NT2/D1 (cell line): Measurements from ENCODE around the gene WSCD1.

Source experiments
- DNase-seq: peaks from one replicate; pipeline ENCODE4 v3.0.0-alpha.2; 2011; ENCODE audit warnings: low read depth, low spot score
- H3K27me3 ChIP-seq: 2 replicates; pipeline ENCODE4 v1.6.0; 2011; ENCODE audit warnings: mild to moderate bottlenecking; ENCODE audit not compliant: insufficient read length, insufficient read depth
- H3K36me3 ChIP-seq: 2 replicates; pipeline ENCODE4 v1.6.1; 2011; ENCODE audit warnings: mild to moderate bottlenecking, low read length, mixed read lengths; ENCODE audit not compliant: insufficient read depth, insufficient read length
- H3K4me1 ChIP-seq: 2 replicates; pipeline ENCODE4 v1.5.1; 2011; ENCODE audit not compliant: insufficient read depth, insufficient read length
- H3K4me3 ChIP-seq: 2 replicates; pipeline ENCODE4 v1.5.1; 2011; ENCODE audit warnings: low read depth; ENCODE audit not compliant: insufficient read length
- H3K9ac ChIP-seq: 2 replicates; pipeline ENCODE4 v1.6.0; 2011; ENCODE audit warnings: low read depth; ENCODE audit not compliant: insufficient read length
- H3K9me3 ChIP-seq: 2 replicates; pipeline ENCODE4 v1.5.1; 2011; ENCODE audit warnings: mild to moderate bottlenecking, low read length; ENCODE audit not compliant: insufficient read depth
- SUZ12 ChIP-seq: IDR thresholded peaks from 2 replicates; pipeline ENCODE4 v1.6.1; 2011; ENCODE audit not compliant: insufficient read length, insufficient read depth; ENCODE audit errors: extremely low read depth
- YY1 ChIP-seq: IDR thresholded peaks from 2 replicates; pipeline ENCODE4 v1.6.1; 2011; ENCODE audit not compliant: insufficient read length, insufficient read depth
- ZNF274 ChIP-seq: IDR thresholded peaks from 2 replicates; pipeline ENCODE4 v1.6.1; 2011; ENCODE audit warnings: mild to moderate bottlenecking, low read depth, low read length

Gene WSCD1

DNA sequence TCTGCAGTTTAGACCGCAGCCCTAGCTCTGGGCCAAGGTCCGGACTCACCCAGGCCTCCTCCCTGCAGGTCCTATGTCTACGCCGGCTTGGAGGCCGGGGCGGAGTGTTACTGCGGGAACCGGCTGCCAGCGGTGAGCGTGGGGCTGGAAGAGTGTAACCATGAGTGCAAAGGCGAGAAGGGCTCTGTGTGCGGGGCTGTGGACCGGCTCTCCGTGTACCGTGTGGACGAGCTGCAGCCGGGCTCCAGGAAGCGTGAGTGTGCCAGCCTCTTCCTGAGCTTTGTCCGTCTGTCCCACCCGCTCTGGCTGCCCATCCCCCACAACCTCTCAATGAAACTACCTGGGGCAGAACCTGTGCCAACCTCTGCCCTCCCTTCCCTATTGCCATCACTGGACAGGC lies 20.1 kb downstream of the WSCD1 start:
- TF ChIP-seq ZNF274 = no peak
- TF ChIP-seq SUZ12 = no peak
- Histone ChIP-seq H3K4me3 (no peak overlapping the region), H3K9ac (no peak overlapping the region), H3K27me3 (no peaks in the 10 kb centered on the region), H3K4me1 (peaks cover 2% of the 10 kb centered on the region), H3K36me3 (peaks cover 8% of the 10 kb centered on the region), H3K9me3 (no peaks in the 10 kb centered on the region)
- no peak for DNase-seq

DNA sequence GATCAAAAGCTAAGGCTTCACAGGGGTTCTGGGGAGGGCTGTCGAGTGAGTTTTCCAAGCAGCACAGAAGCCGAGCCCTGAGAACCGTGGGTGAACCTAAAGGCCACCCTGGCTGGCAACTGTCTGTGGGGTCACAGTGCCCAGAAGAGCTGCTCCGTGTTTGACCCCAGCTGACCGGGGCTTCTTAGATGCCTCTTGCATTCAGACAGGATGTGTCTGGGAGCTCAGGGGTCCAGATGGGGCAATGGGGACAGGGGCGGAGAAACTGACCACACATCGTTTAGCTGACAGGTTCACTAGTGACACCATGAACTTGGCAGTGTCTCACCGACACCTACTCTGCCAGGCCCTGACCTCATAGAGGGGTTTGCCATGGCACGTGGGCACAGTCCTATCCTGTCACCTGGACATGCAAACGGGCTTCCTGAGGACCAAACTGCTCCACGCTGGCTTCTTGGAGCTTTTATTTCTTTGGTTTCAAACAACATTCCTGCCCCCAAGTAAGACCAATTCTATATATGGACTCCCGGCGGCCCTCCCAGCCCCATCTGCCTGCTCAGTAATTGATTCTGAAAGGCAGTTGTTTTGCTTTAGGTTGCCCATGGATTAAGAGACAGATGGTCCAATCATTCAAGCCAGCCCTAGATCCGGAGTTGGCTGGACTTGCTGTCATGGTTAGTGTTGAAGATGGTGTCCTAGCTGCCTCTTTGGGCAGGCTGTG lies 22.2 kb downstream of the WSCD1 start:
- Histone ChIP-seq H3K9ac (no peak overlapping the region), H3K36me3 (peaks cover 18% of the 10 kb centered on the region), H3K4me1 (peaks cover 2% of the 10 kb centered on the region), H3K9me3 (no peaks in the 10 kb centered on the region), H3K4me3 (no peak overlapping the region), H3K27me3 (no peaks in the 10 kb centered on the region)
- DNase-seq = no peak
- TF ChIP-seq SUZ12 (no peak), ZNF274 (no peak), YY1 (no peak)

DNA sequence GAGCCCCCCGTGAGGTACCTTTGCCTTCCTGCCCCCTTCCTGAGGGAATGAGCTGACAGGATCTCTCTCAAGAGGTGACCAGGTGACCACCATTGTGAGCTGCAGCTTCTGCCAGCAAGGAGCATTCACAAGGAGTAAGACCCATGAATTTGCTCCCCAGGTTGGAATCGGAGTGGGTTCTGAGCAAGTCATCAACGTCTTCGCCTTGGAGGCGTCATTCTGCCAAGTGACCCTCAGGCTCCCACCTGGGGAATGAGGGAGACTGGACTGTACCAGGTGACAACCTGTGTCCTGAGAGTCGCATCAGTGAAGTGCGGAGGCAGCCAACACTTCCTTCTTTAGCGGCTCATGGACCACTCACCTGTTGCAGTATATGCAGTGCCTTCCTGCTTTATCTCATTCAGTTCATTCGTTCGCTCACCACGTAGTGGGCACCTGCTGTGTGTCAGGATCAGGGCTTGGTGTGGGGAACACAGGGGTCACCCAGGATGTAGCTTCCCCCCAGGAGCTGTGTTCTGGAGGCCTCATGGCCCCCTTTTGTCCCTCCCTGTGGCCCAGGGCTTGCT lies 22.8 kb downstream of the WSCD1 start:
- H3K9me3 ChIP-seq = no peaks in the 10 kb centered on the region
- DNase-seq = no peak
- H3K36me3 ChIP-seq = peaks cover 18% of the 10 kb centered on the region
- peaks cover 2% of the 10 kb centered on the region for H3K4me1 ChIP-seq
- no peak overlapping the region for H3K9ac ChIP-seq
- H3K27me3 ChIP-seq = no peaks in the 10 kb centered on the region
- TF ChIP-seq SUZ12 (no peak), ZNF274 (no peak), YY1 (no peak)
- H3K4me3 ChIP-seq = no peak overlapping the region

DNA sequence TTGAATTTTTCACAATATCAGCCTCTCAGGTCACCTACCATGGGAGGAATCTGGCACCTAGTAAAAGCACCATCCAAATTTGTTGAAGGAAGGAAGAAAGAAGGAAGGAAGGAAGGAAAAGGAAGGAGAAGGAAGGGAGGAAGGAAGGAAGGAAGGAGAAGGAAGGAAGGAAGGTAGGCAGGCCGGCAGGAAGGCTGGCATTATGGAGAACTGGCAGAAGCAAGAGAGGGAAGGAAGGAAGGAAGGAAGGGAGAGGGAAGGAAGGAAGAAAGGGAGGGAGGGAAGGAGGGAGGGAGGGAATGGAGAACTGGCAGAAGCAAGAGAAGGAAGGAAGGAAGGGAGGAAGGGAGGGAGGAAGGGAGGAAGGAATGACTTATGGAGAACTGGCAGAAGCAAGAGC lies 24.3 kb downstream of the WSCD1 start:
- Histone ChIP-seq H3K9ac (no peak overlapping the region), H3K9me3 (no peaks in the 10 kb centered on the region), H3K4me3 (no peak overlapping the region), H3K4me1 (peaks cover 2% of the 10 kb centered on the region), H3K27me3 (no peaks in the 10 kb centered on the region), H3K36me3 (peaks cover 18% of the 10 kb centered on the region)
- TF ChIP-seq SUZ12 (no peak), ZNF274 (no peak), YY1 (no peak)
- no peak for DNase-seq

DNA sequence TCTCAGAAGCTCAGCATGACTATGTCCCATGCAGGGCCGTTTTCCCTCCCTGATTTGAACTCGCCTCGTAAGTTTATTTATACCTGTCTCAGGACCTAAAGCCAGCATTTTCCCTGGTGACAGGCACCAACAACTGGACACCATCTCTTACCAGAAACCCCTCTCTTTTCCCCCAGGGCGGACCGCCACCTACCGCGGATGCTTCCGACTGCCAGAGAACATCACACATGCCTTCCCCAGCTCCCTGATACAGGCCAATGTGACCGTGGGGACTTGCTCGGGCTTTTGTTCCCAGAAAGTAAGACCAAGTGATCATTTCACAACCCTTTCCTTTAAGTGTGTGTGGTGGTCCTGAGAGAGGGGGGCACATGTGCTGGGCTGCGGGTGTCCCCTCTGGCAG lies 24.7 kb downstream of the WSCD1 start:
- Histone ChIP-seq H3K9me3 (no peaks in the 10 kb centered on the region), H3K27me3 (no peaks in the 10 kb centered on the region), H3K9ac (no peak overlapping the region), H3K36me3 (peaks cover 18% of the 10 kb centered on the region), H3K4me3 (no peak overlapping the region), H3K4me1 (peaks cover 4% of the 10 kb centered on the region)
- DNase-seq = no peak
- TF ChIP-seq SUZ12 = no peak
- TF ChIP-seq YY1 = no peak
- no peak for TF ChIP-seq ZNF274

DNA sequence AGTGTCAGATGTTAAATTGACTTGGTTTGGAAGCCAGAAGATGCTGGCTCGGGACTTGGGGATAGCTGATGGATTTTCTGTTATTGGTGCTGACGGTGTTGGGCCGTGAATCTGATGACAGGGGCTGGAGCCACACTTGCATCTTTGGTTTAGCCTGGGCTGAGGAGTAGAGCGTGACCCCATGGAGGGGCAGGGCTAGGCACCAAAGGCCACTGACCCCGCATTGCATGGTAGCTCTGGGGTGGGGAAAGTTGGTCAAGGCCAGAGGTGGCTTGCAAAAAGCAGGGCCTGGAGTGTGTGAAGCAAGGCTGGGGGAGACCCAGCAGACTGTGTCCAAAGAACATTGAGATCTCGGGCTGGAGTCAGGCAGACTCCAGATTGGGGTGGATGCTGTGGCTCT lies 25.3 kb downstream of the WSCD1 start:
- Histone ChIP-seq H3K4me1 (peaks cover 2% of the 10 kb centered on the region), H3K27me3 (no peaks in the 10 kb centered on the region), H3K9me3 (no peaks in the 10 kb centered on the region), H3K4me3 (no peak overlapping the region), H3K36me3 (peaks cover 18% of the 10 kb centered on the region), H3K9ac (no peak overlapping the region)
- no peak for DNase-seq
- TF ChIP-seq ZNF274 (no peak), SUZ12 (no peak), YY1 (no peak)

DNA sequence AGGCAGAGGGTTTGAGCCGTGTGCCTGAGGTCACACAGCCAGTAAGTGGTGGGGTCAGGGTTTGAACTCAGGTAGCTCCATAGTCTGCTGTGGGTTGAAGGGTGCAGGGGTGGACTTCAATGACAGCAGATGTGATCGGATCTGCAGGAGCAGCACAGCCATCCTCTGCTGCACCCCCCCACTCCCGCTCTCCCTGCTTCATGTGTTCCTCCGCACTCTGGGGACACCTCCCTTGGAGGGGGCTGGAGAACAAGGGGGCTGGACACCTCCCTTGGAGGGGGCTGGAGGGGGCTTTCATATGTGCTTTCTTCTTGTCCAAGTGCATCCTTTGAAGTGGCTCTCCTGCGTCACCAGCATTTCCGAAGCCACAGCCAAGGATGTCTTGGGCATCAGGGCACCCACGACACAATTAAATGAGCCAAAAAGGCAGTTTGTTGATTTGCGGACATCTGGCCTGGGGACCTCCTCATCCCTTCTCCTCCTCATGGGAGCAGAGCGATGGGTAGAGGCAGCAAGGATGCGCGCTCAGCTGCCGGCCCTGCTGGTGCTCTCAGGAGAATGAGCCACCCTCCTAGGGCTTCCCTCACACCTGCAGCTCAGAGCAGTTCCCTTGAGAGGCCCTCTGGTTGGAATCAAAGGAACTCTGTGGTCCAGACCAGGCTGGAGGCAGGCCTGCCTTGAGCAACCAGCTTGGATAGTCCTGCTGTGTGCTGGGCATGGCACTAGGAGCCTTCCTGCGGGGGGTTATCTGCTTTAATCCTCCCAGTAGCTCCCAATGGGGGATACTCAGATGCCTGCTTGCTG lies 26.2 kb downstream of the WSCD1 start:
- peaks cover 18% of the 10 kb centered on the region for H3K36me3 ChIP-seq
- DNase-seq = no peak

More for the DNA sequence above, 26.2 kb downstream of the WSCD1 start:
- Histone ChIP-seq H3K9me3 (no peaks in the 10 kb centered on the region), H3K4me3 (no peak overlapping the region), H3K4me1 (peaks cover 8% of the 10 kb centered on the region), H3K9ac (no peak overlapping the region), H3K27me3 (no peaks in the 10 kb centered on the region)
- TF ChIP-seq YY1 = no peak
